Neural cell (in vitro differentiated cells): Measurements from ENCODE around the gene OR5J2.
"Not testable (repeated sequence)": the region's sequence is repeated elsewhere in the genome, so short reads cannot be mapped to it uniquely, and the experiment has no call there.

ENCODE experiments used
- CTCF ChIP-seq: fragments of 450-650 bp; IDR thresholded peaks from 2 replicates; pipeline ENCODE4 v1.5.1; 2014; ENCODE audit warnings: antibody characterized with exemption, mild to moderate bottlenecking, moderate library complexity; ENCODE audit not compliant: poor library complexity, severe bottlenecking
- EP300 ChIP-seq: fragments of 450-650 bp; conservative IDR thresholded peaks from 2 replicates; pipeline ENCODE4 v1.6.1; 2014; ENCODE audit warnings: antibody characterized with exemption, mild to moderate bottlenecking, moderate library complexity; ENCODE audit not compliant: poor library complexity, severe bottlenecking
- EZH2 ChIP-seq: fragments of 200-600, 300-800 bp; shearing (Covaris generic), sonication (generic); IDR thresholded peaks from 2 replicates; pipeline ENCODE4 v1.6.1; 2014; ENCODE audit warnings: antibody characterized with exemption, low read length, borderline replicate concordance, mild to moderate bottlenecking; ENCODE audit not compliant: insufficient read depth, poor library complexity, severe bottlenecking
- MXI1 ChIP-seq: fragments of 450-650 bp; conservative IDR thresholded peaks from 2 replicates; pipeline ENCODE4 v1.6.1; 2014; ENCODE audit warnings: antibody characterized with exemption, mild to moderate bottlenecking; ENCODE audit not compliant: poor library complexity, severe bottlenecking
- RAD21 ChIP-seq: fragments of 450-650 bp; conservative IDR thresholded peaks from 2 replicates; pipeline ENCODE4 v1.6.1; 2014; ENCODE audit warnings: antibody characterized with exemption, mild to moderate bottlenecking, moderate library complexity
- REST ChIP-seq: IDR thresholded peaks from 2 replicates; pipeline ENCODE4 v1.6.1; 2012; ENCODE audit warnings: borderline replicate concordance
- TAF1 ChIP-seq: IDR thresholded peaks from 2 replicates; pipeline ENCODE4 v1.6.1; 2012; ENCODE audit warnings: low read depth

- TF ChIP-seq REST, CTCF, EP300, EZH2, RAD21, MXI1, TAF1: not testable (repeated sequence)
These were observed 43.3 kb downstream of the OR5J2 start for GRCh38 chr11:56219735-56220134.
